HepG2 (cell line): Measurements from ENCODE around the gene SLC19A1. TPM values are rescaled to one million over a fixed set of nuclear protein-coding genes. Genes with fewer than 3 reads are reported as not detected.

Experiments
- CBX1 ChIP-seq: IDR thresholded peaks from one replicate; pipeline ENCODE4 v1.6.1; 2016; ENCODE audit warnings: antibody characterized with exemption, low read depth
- CREBL2 ChIP-seq: sonication (generic); formaldehyde crosslinking; IDR thresholded peaks from 2 replicates; pipeline ENCODE4 v1.8.1; 2023; ENCODE audit warnings: missing genetic modification reagents, mild to moderate bottlenecking, borderline replicate concordance
- MTF2 ChIP-seq: sonication (generic); formaldehyde crosslinking; IDR thresholded peaks from 2 replicates; pipeline ENCODE4 v1.5.0; 2020; ENCODE audit warnings: missing genetic modification reagents, borderline replicate concordance
- MXD1 ChIP-seq: sonication (generic); formaldehyde crosslinking; IDR thresholded peaks from 2 replicates; pipeline ENCODE4 v1.4.0; 2020; ENCODE audit warnings: mild to moderate bottlenecking, missing genetic modification reagents
- NRL ChIP-seq: sonication (generic); formaldehyde crosslinking; IDR thresholded peaks from 2 replicates; pipeline ENCODE4 v1.5.0; 2020; ENCODE audit warnings: missing genetic modification reagents, mild to moderate bottlenecking, moderate library complexity, borderline replicate concordance
- PCBP2 ChIP-seq: fragments of 200-400 bp; formaldehyde crosslinking; optimal IDR thresholded peaks from 2 replicates; pipeline ENCODE3; 2018; ENCODE audit warnings: low read length, low read depth; ENCODE audit not compliant: poor library complexity, severe bottlenecking
- PRDM15 ChIP-seq: sonication (generic); formaldehyde crosslinking; IDR thresholded peaks from 2 replicates; pipeline ENCODE4 v1.4.0; 2020; ENCODE audit warnings: missing genetic modification reagents
- SRF ChIP-seq: IDR thresholded peaks from 2 replicates; pipeline ENCODE4 v1.6.1; 2011; ENCODE audit warnings: mild to moderate bottlenecking, low read depth, low read length, moderate library complexity
- YY1 ChIP-seq: IDR thresholded peaks from 2 replicates; pipeline ENCODE4 v1.6.1; 2011; ENCODE audit warnings: low read length, low read depth, moderate library complexity, mild to moderate bottlenecking; ENCODE audit not compliant: insufficient read depth, insufficient replicate concordance
- ZBTB26 ChIP-seq: IDR thresholded peaks from 2 replicates; pipeline ENCODE4 v1.6.1; 2016; ENCODE audit warnings: missing compliant biosample characterization, missing genetic modification reagents, borderline replicate concordance
- ZFP1 ChIP-seq: IDR thresholded peaks from 2 replicates; pipeline ENCODE4 v1.6.1; 2016
- ZNF138 ChIP-seq: sonication (generic); formaldehyde crosslinking; IDR thresholded peaks from 2 replicates; pipeline ENCODE4 v1.5.0; 2020; ENCODE audit warnings: mild to moderate bottlenecking, low read depth, missing genetic modification reagents
- ZNF432 ChIP-seq: sonication (generic); formaldehyde crosslinking; IDR thresholded peaks from 2 replicates; pipeline ENCODE4 v1.5.0; 2020; ENCODE audit warnings: missing genetic modification reagents, mild to moderate bottlenecking, borderline replicate concordance
- ZNF510 ChIP-seq: sonication (generic); formaldehyde crosslinking; IDR thresholded peaks from 2 replicates; pipeline ENCODE4 v1.4.0; 2020; ENCODE audit warnings: low read depth, mild to moderate bottlenecking, missing genetic modification reagents
- ZNF558 ChIP-seq: sonication (generic); formaldehyde crosslinking; IDR thresholded peaks from 2 replicates; pipeline ENCODE4 v1.9.0; 2022; ENCODE audit warnings: mild to moderate bottlenecking, missing genetic modification reagents, borderline replicate concordance
- ZNF775 ChIP-seq: sonication (generic); formaldehyde crosslinking; IDR thresholded peaks from 2 replicates; pipeline ENCODE4 v1.4.0; 2020; ENCODE audit warnings: missing genetic modification reagents, mild to moderate bottlenecking, moderate library complexity, borderline replicate concordance
- ZNF777 ChIP-seq: sonication (generic); formaldehyde crosslinking; IDR thresholded peaks from 2 replicates; pipeline ENCODE4 v1.4.0; 2020; ENCODE audit warnings: missing genetic modification reagents
- ZNF841 ChIP-seq: sonication (generic); formaldehyde crosslinking; IDR thresholded peaks from 2 replicates; pipeline ENCODE4 v1.8.1; 2023; ENCODE audit warnings: missing genetic modification reagents, borderline replicate concordance
- ZNF891 ChIP-seq: sonication (generic); formaldehyde crosslinking; IDR thresholded peaks from 2 replicates; pipeline ENCODE4 v1.5.0; 2020; ENCODE audit warnings: mild to moderate bottlenecking, missing genetic modification reagents
- ZSCAN5A ChIP-seq: sonication (generic); formaldehyde crosslinking; IDR thresholded peaks from 2 replicates; pipeline ENCODE4 v1.8.0; 2022; ENCODE audit warnings: mild to moderate bottlenecking, missing genetic modification reagents, borderline replicate concordance
- polyA plus RNA-seq, 8 experiments: library from polyadenylated mRNA; depleted of rRNA in 3 of 8; stranded (reverse) in 7 of 8; unstranded in 1 of 8; fragments of >200 nt; fragmentation: Illumina TruSeq in 4 of 8; extraction: Trizol in 4 of 8; gene quantifications; 2 replicates each; pipeline versions ENCODE4 v1.2.1 to v1.2.3, GENCODE V29; 2011 to 2016; ENCODE audit warnings: low read depth in 4 of 8, missing spikeins in 1 of 8, mixed read lengths in 1 of 8; ENCODE audit not compliant: insufficient read depth in 1 of 8
- total RNA-seq, 5 experiments: library from RNA; depleted of rRNA; stranded (reverse); fragments of >200 nt; fragmentation: Illumina TruSeq; extraction: Trizol; gene quantifications; 2 replicates each; pipeline ENCODE4 v1.2.3, GENCODE V29; 2016; ENCODE audit warnings: low read depth in 1 of 5

The SLC19A1 gene
- total and polyA plus RNA-seq, 2 of the 13 experiments (the other 11 are each of a cell fraction or from before 2014, with no cell fraction given), result 21.8 to 23.0 TPM

GRCh38 chr21:45528981-45529784, 13.1 kb downstream of the SLC19A1 start (continued):
- TF ChIP-seq ZNF510 (CRISPR knock-in tag) (no peak; the same call in 1 of the 2 replicates), ZSCAN5A (CRISPR knock-in tag) (no peak), YY1 (no peak), ZBTB26 (no peak), PCBP2 (no peak), ZNF775 (no peak), NRL (CRISPR knock-in tag) (no peak), CBX1 (no peak), MXD1 (CRISPR knock-in tag) (no peak), ZNF841 (CRISPR knock-in tag) (no peak), ZNF558 (no peak), MTF2 (CRISPR knock-in tag) (no peak), ZNF891 (CRISPR knock-in tag) (no peak), ZNF138 (CRISPR knock-in tag) (no peak), ZFP1 (no peak), SRF (no peak), ZNF777 (no peak), CREBL2 (CRISPR knock-in tag) (no peak), PRDM15 (no peak), ZNF432 (no peak)
